ENCODE measurements around the gene MOG.
A peak's percentile ranks its signal among the peaks of the same experiment; 100 is the strongest.
"Not testable (repeated sequence)": the region's sequence is repeated elsewhere in the genome, so short reads cannot be mapped to it uniquely, and the experiment has no call there.

MOG gene

GRCh38 chr6:29641430-29642148, 15.3 kb upstream of the MOG start:
- DNase-seq, result no peak

GRCh38 chr6:29647927-29648642, 8.8 kb upstream of the MOG start:
- no peak for DNase-seq

GRCh38 chr6:29649701-29650673, 6.9 kb upstream of the MOG start:
- DNase-seq, result peak; percentile 98 to 99

- DNase-seq, result no peak
These were observed 5.3 kb upstream of the MOG start for GRCh38 chr6:29651413-29652197.

- DNase-seq, result no peak
These were observed 4.7 kb upstream of the MOG start for GRCh38 chr6:29652198-29652584.

GRCh38 chr6:29653452-29654038, 3.3 kb upstream of the MOG start:
- peak; percentile 46 to 52 for DNase-seq

GRCh38 chr6:29655658-29656057, 1.2 kb upstream of the MOG start:
- DNase-seq, result no peak

GRCh38 chr6:29656157-29656556, 735 bp upstream of the MOG start:
- DNase-seq, result no peak

- DNase-seq, result no peak
These were observed 4.2 kb downstream of the MOG start for GRCh38 chr6:29661071-29661470.

GRCh38 chr6:29661502-29662141, 4.7 kb downstream of the MOG start:
- DNase-seq, result not testable (repeated sequence)

GRCh38 chr6:29663300-29664042, 6.6 kb downstream of the MOG start:
- no peak for DNase-seq

- DNase-seq, result no peak
These were observed 9.3 kb downstream of the MOG start for GRCh38 chr6:29665942-29666825.

GRCh38 chr6:29666826-29667130, 9.9 kb downstream of the MOG start:
- DNase-seq, result no peak

GRCh38 chr6:29667158-29667557, 10.3 kb downstream of the MOG start:
- no peak for DNase-seq

- no peak for DNase-seq
These were observed 14.1 kb downstream of the MOG start for GRCh38 chr6:29671026-29671425.

GRCh38 chr6:29672116-29672515, 15.2 kb downstream of the MOG start:
- not testable (repeated sequence) for DNase-seq

GRCh38 chr6:29673161-29673560, 16.3 kb downstream of the MOG start:
- DNase-seq, result no peak

GRCh38 chr6:29674008-29674407, 17.1 kb downstream of the MOG start:
- DNase-seq, result no peak

- no peak for DNase-seq
These were observed 18.7 kb downstream of the MOG start for GRCh38 chr6:29675561-29675960.

Measured in activated CD4-positive, alpha-beta T cell treated with anti-CD3 and anti-CD28 coated beads for 4 hours (primary cell).